Measurements from ENCODE around the gene TRPV4. TPM values are rescaled to one million over a fixed set of nuclear protein-coding genes. Genes with fewer than 3 reads are reported as not detected.

Gene TRPV4
- total and polyA plus RNA-seq, 9 of the 15 experiments (the other 6 are each of a cell fraction or from before 2014, with no cell fraction given): 0.13 TPM; not detected in 8

GRCh38 chr12:109763201-109763841 is 69.9 kb downstream of the TRPV4 start:
- TF ChIP-seq ATF3 (IDR thresholded peaks at IDR 0.05) (peak; percentile 33; the same call in 1 of the 2 replicates), ATF3 (CRISPR knock-in tag; conservative IDR thresholded peaks at IDR 0.05) (no peak), JUND (IDR thresholded peaks at IDR 0.05; ENCODE audit: borderline replicate concordance, low read depth, low read length) (peak; percentile 51; the same call in 1 of the 2 replicates), JUND (tag; IDR thresholded peaks at IDR 0.05; ENCODE audit: borderline replicate concordance, low read depth, low read length) (no peak; the same call in 2 of the 3 replicates), CEBPG (CRISPR knock-in tag; IDR thresholded peaks at IDR 0.05) (0 out of 2 replicates have a peak, but pooled peaks have one; percentile 15), CEBPG (tag; conservative IDR thresholded peaks at IDR 0.05 in 1 of 2, IDR thresholded peaks at IDR 0.05 in 1 of 2) (no peak), ZBTB7A (IDR thresholded peaks at IDR 0.05; ENCODE audit: borderline replicate concordance, control insufficient read depth, low read depth, low read length) (no peak)
- Histone ChIP-seq H3K4me2 (ENCODE audit: insufficient read depth, low read length) (no peak overlapping the region), H3K9me3 (replicated peaks; ENCODE audit: control insufficient read depth, insufficient read depth, low read depth, low read length) (no peaks in the 10 kb centered on the region), H3K79me2 (ENCODE audit: control insufficient read depth, insufficient read depth, low read length) (no peaks in the 10 kb centered on the region), H2AFZ (ENCODE audit: low read depth, low read length) (no peak overlapping the region), H3K4me3 (no peak overlapping the region), H3K4me1 (replicated peaks in 1 of 2; ENCODE audit: control insufficient read depth in 2 of 2, insufficient read depth in 2 of 2, low read length in 2 of 2) (peaks cover 0 to 5% of the 10 kb centered on the region in 2 experiments; a peak in 2 of 5 replicates), H3K36me3 (ENCODE audit: control insufficient read depth, insufficient read depth, low read length) (no peaks in the 10 kb centered on the region), H3K27me3 (ENCODE audit: control insufficient read depth in 2 of 2, insufficient read depth in 2 of 2, low read length in 2 of 2) (peaks cover 33 to 77% of the 10 kb centered on the region in 2 experiments; a peak in 4 of 5 replicates), H3K27ac (ENCODE audit: extremely low read depth, low read depth, low read length) (no peak overlapping the region), H4K20me1 (replicated peaks; ENCODE audit: control insufficient read depth, insufficient read depth, low read length) (no peaks in the 10 kb centered on the region; the same call in 1 of the 2 replicates), H3K9me1 (ENCODE audit: control insufficient read depth, insufficient read depth, low read length) (no peaks in the 10 kb centered on the region), H3K9ac (ENCODE audit: insufficient read depth in 1 of 2, low read depth in 2 of 2, low read length in 2 of 2) (no peak overlapping the region)
- DNase-seq (ENCODE audit: extremely low read depth in 1 of 4, low spot score in 3 of 4) (peak in 1 of 4 experiments; percentile 10), FAIRE-seq (no peak), ATAC-seq (peak; percentile 65)
- intact Hi-C loops (cut with micrococcal nuclease): no loop called here
- in situ Hi-C loops (cut with MboI): no loop called here
- 3% methylated on average over 3 of the region's 3 CpGs for WGBS (ENCODE audit: insufficient coverage, low coverage, missing lambda C conversion rate)
- POLR2A ChIA-PET: interaction anchor here (0.6 to 1.5 kb wide), 3 partner anchors 9 to 164 kb away, joined by 3 read pairs; no protein-coding TSS in a partner anchor
- BruUV-seq (replicated peaks): no TSS peak
- CTCF ChIA-PET (ENCODE audit: low intra/inter-chr PET ratio): no interaction called here
